Neural cell (in vitro differentiated cells): ENCODE measurements around the gene ENTREP1. TPM values are rescaled to one million over a fixed set of nuclear protein-coding genes. Genes with fewer than 3 reads are reported as not detected.

Experiments used
- H2AFZ ChIP-seq: fragments of 200-600, 300-800 bp; sonication (generic), shearing (Covaris generic); 2 replicates; pipeline ENCODE4 v1.6.0; 2014; ENCODE audit warnings: low read depth, mild to moderate bottlenecking, antibody characterized with exemption, low read length, moderate library complexity
- H3F3A ChIP-seq: fragments of 200-600 bp; shearing (Covaris generic); 2 replicates; pipeline ENCODE4 v1.6.1; 2016; ENCODE audit warnings: mild to moderate bottlenecking, moderate library complexity, mixed read lengths, antibody characterized with exemption, low read length; ENCODE audit not compliant: insufficient read depth, poor library complexity, severe bottlenecking
- H3K27ac ChIP-seq: fragments of 200-600, 300-800 bp; sonication (generic), shearing (Covaris generic); 2 replicates; pipeline ENCODE4 v1.5.1; 2014; ENCODE audit warnings: mild to moderate bottlenecking, low read length, moderate library complexity
- H3K27me3 ChIP-seq: fragments of 300-800, 200-600 bp; sonication (generic), shearing (Covaris generic); 2 replicates; pipeline ENCODE4 v1.6.0; 2014; ENCODE audit warnings: mild to moderate bottlenecking, low read depth, low read length, moderate library complexity; ENCODE audit not compliant: insufficient read depth
- H3K36me3 ChIP-seq: fragments of 300-800, 200-600 bp; sonication (generic), shearing (Covaris generic); 2 replicates; pipeline ENCODE4 v1.5.1; 2014; ENCODE audit warnings: mild to moderate bottlenecking, antibody characterized with exemption, low read length, moderate library complexity; ENCODE audit not compliant: insufficient read depth
- H3K4me2 ChIP-seq: fragments of 300-800, 200-600 bp; sonication (generic), shearing (Covaris generic); 2 replicates; pipeline ENCODE4 v1.6.0; 2014; ENCODE audit warnings: mild to moderate bottlenecking, low read length
- H3K4me3 ChIP-seq: fragments of 300-800, 200-600 bp; sonication (generic), shearing (Covaris generic); 2 replicates; pipeline ENCODE4 v1.5.1; 2014; ENCODE audit warnings: mild to moderate bottlenecking, low read length, moderate library complexity
- H3K79me2 ChIP-seq: fragments of 200-600 bp; shearing (Covaris generic); replicated peaks from 2 replicates; pipeline ENCODE4 v1.6.0; 2014; ENCODE audit warnings: mild to moderate bottlenecking, low read length, moderate library complexity; ENCODE audit not compliant: insufficient read depth
- H3K9ac ChIP-seq: fragments of 300-800, 200-600 bp; sonication (generic), shearing (Covaris generic); 2 replicates; pipeline ENCODE4 v1.6.1; 2016; ENCODE audit warnings: mild to moderate bottlenecking, low read length, mixed read lengths
- H3K9me2 ChIP-seq: fragments of 200-600 bp; shearing (Covaris generic); 2 replicates; pipeline ENCODE4 v1.6.1; 2016; ENCODE audit warnings: mild to moderate bottlenecking, low read length, mixed read lengths; ENCODE audit not compliant: insufficient read depth
- H3K9me3 ChIP-seq: fragments of 200-600, 300-800 bp; sonication (generic), shearing (Covaris generic); 2 replicates; pipeline ENCODE4 v1.6.1; 2016; ENCODE audit warnings: mild to moderate bottlenecking, mixed run types, low read length, moderate library complexity, mixed read lengths
- H4K20me1 ChIP-seq: fragments of 200-600 bp; shearing (Covaris generic); 2 replicates; pipeline ENCODE4 v1.6.1; 2016; ENCODE audit warnings: mild to moderate bottlenecking, mixed run types; ENCODE audit not compliant: insufficient read depth
- EP300 ChIP-seq: fragments of 450-650 bp; conservative IDR thresholded peaks from 2 replicates; pipeline ENCODE4 v1.6.1; 2014; ENCODE audit warnings: antibody characterized with exemption, mild to moderate bottlenecking, moderate library complexity; ENCODE audit not compliant: poor library complexity, severe bottlenecking
- EZH2 ChIP-seq: fragments of 200-600, 300-800 bp; shearing (Covaris generic), sonication (generic); IDR thresholded peaks from 2 replicates; pipeline ENCODE4 v1.6.1; 2014; ENCODE audit warnings: antibody characterized with exemption, low read length, borderline replicate concordance, mild to moderate bottlenecking; ENCODE audit not compliant: insufficient read depth, poor library complexity, severe bottlenecking
- MXI1 ChIP-seq: fragments of 450-650 bp; conservative IDR thresholded peaks from 2 replicates; pipeline ENCODE4 v1.6.1; 2014; ENCODE audit warnings: antibody characterized with exemption, mild to moderate bottlenecking; ENCODE audit not compliant: poor library complexity, severe bottlenecking
- POLR2AphosphoS5 ChIP-seq: IDR thresholded peaks from 2 replicates; pipeline ENCODE4 v1.6.1; 2012
- RAD21 ChIP-seq: fragments of 450-650 bp; conservative IDR thresholded peaks from 2 replicates; pipeline ENCODE4 v1.6.1; 2014; ENCODE audit warnings: antibody characterized with exemption, mild to moderate bottlenecking, moderate library complexity
- SMC3 ChIP-seq: fragments of 450-650 bp; conservative IDR thresholded peaks from 2 replicates; pipeline ENCODE4 v1.6.1; 2014; ENCODE audit warnings: antibody characterized with exemption, mild to moderate bottlenecking, moderate library complexity; ENCODE audit not compliant: poor library complexity
- TAF1 ChIP-seq: IDR thresholded peaks from 2 replicates; pipeline ENCODE4 v1.6.1; 2012; ENCODE audit warnings: low read depth
- polyA plus RNA-seq: library from polyadenylated mRNA; depleted of rRNA; stranded (reverse); fragments of >200 nt; gene quantifications from 2 replicates; pipeline ENCODE4 v1.2.3, GENCODE V29; 2014
- TF ChIP-seq, protein P1 (sequence below): IDR thresholded peaks from 2 replicates; pipeline ENCODE4 v1.6.1; 2012; ENCODE audit warnings: borderline replicate concordance
- TF ChIP-seq, protein P2 (sequence below): fragments of 450-650 bp; IDR thresholded peaks from 2 replicates; pipeline ENCODE4 v1.5.1; 2014; ENCODE audit warnings: antibody characterized with exemption, mild to moderate bottlenecking, moderate library complexity; ENCODE audit not compliant: poor library complexity, severe bottlenecking

ENTREP1 gene
- polyA plus RNA-seq, 1 donor from 2014 or later = 2.0 TPM

DNA sequence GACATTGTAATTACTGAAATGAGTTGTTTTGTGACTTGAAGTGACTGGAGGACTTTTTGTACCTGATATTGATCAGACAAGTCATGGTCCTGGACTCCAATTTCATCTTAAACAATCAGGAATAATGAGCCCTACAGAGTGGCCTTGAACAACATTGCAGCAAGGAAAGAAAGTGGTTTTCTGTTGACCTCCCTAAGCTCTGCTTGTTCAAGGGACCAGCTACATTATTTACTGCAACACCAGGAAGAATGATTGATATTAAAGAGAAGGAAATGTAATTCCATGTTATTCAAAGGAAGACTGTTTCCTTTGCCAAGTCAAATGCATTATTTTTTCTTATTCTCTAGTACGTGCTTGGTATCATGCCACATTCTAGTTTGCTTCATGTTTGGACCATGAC, 22.6 kb downstream of the ENTREP1 start:
- no peak overlapping the region for H3K4me2 ChIP-seq
- H4K20me1 ChIP-seq = no peaks in the 10 kb centered on the region
- H2AFZ ChIP-seq = no peak overlapping the region
- H3K4me3 ChIP-seq = no peak overlapping the region
- H3K9ac ChIP-seq = no peak overlapping the region
- H3K9me3 ChIP-seq = no peaks in the 10 kb centered on the region
- H3F3A ChIP-seq = no peaks in the 10 kb centered on the region
- TF ChIP-seq SMC3 (no peak), POLR2AphosphoS5 (no peak), TAF1 (no peak), RAD21 (no peak), EZH2 (no peak), MXI1 (no peak), EP300 (no peak)
- TF ChIP-seq, protein P1, sequence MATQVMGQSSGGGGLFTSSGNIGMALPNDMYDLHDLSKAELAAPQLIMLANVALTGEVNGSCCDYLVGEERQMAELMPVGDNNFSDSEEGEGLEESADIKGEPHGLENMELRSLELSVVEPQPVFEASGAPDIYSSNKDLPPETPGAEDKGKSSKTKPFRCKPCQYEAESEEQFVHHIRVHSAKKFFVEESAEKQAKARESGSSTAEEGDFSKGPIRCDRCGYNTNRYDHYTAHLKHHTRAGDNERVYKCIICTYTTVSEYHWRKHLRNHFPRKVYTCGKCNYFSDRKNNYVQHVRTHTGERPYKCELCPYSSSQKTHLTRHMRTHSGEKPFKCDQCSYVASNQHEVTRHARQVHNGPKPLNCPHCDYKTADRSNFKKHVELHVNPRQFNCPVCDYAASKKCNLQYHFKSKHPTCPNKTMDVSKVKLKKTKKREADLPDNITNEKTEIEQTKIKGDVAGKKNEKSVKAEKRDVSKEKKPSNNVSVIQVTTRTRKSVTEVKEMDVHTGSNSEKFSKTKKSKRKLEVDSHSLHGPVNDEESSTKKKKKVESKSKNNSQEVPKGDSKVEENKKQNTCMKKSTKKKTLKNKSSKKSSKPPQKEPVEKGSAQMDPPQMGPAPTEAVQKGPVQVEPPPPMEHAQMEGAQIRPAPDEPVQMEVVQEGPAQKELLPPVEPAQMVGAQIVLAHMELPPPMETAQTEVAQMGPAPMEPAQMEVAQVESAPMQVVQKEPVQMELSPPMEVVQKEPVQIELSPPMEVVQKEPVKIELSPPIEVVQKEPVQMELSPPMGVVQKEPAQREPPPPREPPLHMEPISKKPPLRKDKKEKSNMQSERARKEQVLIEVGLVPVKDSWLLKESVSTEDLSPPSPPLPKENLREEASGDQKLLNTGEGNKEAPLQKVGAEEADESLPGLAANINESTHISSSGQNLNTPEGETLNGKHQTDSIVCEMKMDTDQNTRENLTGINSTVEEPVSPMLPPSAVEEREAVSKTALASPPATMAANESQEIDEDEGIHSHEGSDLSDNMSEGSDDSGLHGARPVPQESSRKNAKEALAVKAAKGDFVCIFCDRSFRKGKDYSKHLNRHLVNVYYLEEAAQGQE = no peak
- TF ChIP-seq, protein P2, sequence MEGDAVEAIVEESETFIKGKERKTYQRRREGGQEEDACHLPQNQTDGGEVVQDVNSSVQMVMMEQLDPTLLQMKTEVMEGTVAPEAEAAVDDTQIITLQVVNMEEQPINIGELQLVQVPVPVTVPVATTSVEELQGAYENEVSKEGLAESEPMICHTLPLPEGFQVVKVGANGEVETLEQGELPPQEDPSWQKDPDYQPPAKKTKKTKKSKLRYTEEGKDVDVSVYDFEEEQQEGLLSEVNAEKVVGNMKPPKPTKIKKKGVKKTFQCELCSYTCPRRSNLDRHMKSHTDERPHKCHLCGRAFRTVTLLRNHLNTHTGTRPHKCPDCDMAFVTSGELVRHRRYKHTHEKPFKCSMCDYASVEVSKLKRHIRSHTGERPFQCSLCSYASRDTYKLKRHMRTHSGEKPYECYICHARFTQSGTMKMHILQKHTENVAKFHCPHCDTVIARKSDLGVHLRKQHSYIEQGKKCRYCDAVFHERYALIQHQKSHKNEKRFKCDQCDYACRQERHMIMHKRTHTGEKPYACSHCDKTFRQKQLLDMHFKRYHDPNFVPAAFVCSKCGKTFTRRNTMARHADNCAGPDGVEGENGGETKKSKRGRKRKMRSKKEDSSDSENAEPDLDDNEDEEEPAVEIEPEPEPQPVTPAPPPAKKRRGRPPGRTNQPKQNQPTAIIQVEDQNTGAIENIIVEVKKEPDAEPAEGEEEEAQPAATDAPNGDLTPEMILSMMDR = no peak
- no peaks in the 10 kb centered on the region for H3K27me3 ChIP-seq
- H3K79me2 ChIP-seq = no peaks in the 10 kb centered on the region
- H3K27ac ChIP-seq = no peak overlapping the region
- no peaks in the 10 kb centered on the region for H3K36me3 ChIP-seq
- no peaks in the 10 kb centered on the region for H3K9me2 ChIP-seq

DNA sequence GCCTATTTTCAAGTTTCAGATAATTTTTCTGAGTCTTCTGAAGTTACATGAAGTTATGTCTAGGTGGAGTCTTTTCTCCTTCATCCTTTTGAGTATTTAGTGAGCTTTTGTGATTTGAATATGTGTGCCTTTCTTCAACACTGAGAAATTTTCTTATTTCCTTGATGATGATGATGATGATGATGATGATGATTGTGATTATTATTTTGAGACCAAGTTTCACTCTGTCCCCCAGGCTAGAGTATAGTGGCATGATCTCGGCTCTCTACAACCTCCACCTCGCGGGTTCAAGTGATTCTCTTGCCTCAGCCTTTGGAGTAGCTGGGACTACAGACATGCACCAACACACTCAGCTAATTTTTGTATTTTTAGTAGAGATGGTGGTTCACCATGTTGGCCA, 26.2 kb downstream of the ENTREP1 start:
- TF ChIP-seq EP300 (no peak), SMC3 (no peak), RAD21 (no peak), EZH2 (no peak), POLR2AphosphoS5 (no peak), MXI1 (no peak), TAF1 (no peak)
- TF ChIP-seq, protein P2 = no peak
- TF ChIP-seq, protein P1 = no peak
- H3K4me2 ChIP-seq = no peak overlapping the region
- no peak overlapping the region for H3K27ac ChIP-seq
- H3K9me2 ChIP-seq = no peaks in the 10 kb centered on the region
- no peaks in the 10 kb centered on the region for H4K20me1 ChIP-seq
- H3F3A ChIP-seq = no peaks in the 10 kb centered on the region
- no peak overlapping the region for H3K9ac ChIP-seq
- H2AFZ ChIP-seq = no peak overlapping the region
- H3K4me3 ChIP-seq = no peak overlapping the region
- no peaks in the 10 kb centered on the region for H3K27me3 ChIP-seq
- H3K9me3 ChIP-seq = no peaks in the 10 kb centered on the region
- no peaks in the 10 kb centered on the region for H3K79me2 ChIP-seq
- no peaks in the 10 kb centered on the region for H3K36me3 ChIP-seq
